OCI-LY1 (cell line): ENCODE data around the gene PRKCH.

Experiments used
- CTCF ChIP-seq: fragments of 200-600 bp; sonication (generic), shearing (Covaris generic); IDR thresholded peaks from 2 replicates; pipeline ENCODE4 v1.5.1; 2017; ENCODE audit warnings: mild to moderate bottlenecking, antibody characterized with exemption, low read length, moderate library complexity, mixed read lengths
- EZH2 ChIP-seq: fragments of 200-600 bp; sonication (generic), shearing (Covaris generic); IDR thresholded peaks from 2 replicates; pipeline ENCODE4 v1.8.0; 2017; ENCODE audit warnings: borderline replicate concordance, mixed run types, mild to moderate bottlenecking, antibody characterized with exemption, low read length, moderate library complexity, mixed read lengths

GRCh38 chr14:61438860-61439765, 117.7 kb downstream of the PRKCH start:
- TF ChIP-seq CTCF = no peak
- TF ChIP-seq EZH2 = no peak
